ENCODE data around the gene PROZ. TPM values are rescaled to one million over a fixed set of nuclear protein-coding genes. Genes with fewer than 3 reads are reported as not detected.

PROZ gene
- total RNA-seq, 2 experiments from 2014 or later = not detected

DNA sequence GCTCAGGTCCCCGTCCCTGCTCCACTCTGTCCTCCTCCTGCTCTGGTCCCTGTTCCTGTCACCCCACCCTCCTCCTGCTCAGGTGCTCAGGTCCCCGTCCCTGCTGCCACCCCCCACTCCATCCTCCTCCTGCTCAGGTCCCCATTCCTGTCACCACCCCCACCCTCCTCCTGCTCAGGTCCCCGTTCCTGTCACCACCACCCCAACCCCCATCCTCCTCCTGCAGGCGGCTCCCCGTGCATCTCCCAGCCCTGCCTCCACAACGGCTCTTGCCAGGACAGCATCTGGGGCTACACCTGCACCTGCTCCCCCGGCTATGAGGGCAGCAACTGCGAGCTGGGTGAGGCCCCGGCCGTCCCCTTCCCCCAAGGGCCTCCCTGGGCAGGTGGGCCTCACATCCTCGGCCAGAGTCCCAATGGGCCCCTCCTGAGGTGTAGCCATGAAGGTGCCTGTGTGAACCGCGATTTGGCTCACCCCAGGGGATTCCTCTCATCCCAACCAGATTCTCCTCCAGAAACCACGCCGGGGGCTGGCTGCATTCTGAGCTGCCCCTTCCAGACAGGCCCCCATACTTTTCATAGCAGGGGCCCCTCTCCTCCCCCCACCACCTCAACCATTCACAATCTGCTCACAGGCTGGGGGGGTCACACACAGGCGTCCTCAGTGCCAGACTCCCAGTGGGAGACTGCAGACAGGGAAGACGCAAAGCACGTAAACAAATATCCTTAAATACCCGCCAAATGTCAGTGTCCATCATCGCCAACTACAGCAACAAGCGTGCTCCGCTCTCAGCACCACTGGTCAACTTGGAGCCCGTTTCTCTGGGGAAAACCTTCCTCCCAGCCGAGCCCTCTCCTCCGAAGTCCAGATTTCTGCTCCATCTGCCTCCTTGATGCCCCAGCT lies 4.6 kb downstream of the PROZ start:
- peaks cover 30% of the 10 kb centered on the region for H3K4me1 Mint-ChIP-seq (ENCODE audit: low read depth)
- H3K27ac Mint-ChIP-seq = peak overlapping the region; percentile 48
- H3K36me3 Mint-ChIP-seq (ENCODE audit: low read depth) = peaks cover 6% of the 10 kb centered on the region
- intact Hi-C loops (cut with micrococcal nuclease) = no loop called here
- TF ChIP-seq, protein P1, sequence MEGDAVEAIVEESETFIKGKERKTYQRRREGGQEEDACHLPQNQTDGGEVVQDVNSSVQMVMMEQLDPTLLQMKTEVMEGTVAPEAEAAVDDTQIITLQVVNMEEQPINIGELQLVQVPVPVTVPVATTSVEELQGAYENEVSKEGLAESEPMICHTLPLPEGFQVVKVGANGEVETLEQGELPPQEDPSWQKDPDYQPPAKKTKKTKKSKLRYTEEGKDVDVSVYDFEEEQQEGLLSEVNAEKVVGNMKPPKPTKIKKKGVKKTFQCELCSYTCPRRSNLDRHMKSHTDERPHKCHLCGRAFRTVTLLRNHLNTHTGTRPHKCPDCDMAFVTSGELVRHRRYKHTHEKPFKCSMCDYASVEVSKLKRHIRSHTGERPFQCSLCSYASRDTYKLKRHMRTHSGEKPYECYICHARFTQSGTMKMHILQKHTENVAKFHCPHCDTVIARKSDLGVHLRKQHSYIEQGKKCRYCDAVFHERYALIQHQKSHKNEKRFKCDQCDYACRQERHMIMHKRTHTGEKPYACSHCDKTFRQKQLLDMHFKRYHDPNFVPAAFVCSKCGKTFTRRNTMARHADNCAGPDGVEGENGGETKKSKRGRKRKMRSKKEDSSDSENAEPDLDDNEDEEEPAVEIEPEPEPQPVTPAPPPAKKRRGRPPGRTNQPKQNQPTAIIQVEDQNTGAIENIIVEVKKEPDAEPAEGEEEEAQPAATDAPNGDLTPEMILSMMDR (IDR thresholded peaks at IDR 0.05) = no peak
- CTCF ChIA-PET = no interaction called here
- peaks cover 2% of the 10 kb centered on the region for H3K9me3 Mint-ChIP-seq
- DNase-seq = peak; percentile 35
- POLR2A ChIA-PET = interaction anchor here (0.7 kb wide), 1 partner anchor 11 kb away, joined by 5 read pairs; no protein-coding TSS in a partner anchor
- H3K27me3 Mint-ChIP-seq = no peaks in the 10 kb centered on the region
- ATAC-seq = peak; percentile 47
- H3K4me3 Mint-ChIP-seq = no peak overlapping the region

DNA sequence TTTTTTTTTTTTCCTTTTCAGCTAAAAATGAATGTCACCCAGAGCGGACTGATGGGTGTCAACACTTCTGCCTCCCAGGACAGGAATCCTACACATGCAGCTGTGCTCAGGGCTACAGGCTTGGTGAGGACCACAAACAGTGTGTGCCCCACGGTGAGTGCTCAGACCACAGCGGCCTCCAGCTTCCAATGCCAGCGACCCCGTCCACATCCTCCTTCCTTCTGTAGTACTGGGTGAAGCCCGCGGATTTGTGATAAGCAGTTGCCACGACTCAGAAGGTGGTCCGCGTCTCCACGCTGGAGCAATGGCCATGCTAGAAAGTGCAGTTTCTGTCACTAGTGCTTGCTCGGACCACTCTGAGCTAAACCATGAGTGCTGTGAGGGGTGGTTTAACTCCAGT lies 6.0 kb downstream of the PROZ start:
- Mint-ChIP-seq H3K4me1 (ENCODE audit: low read depth) (peaks cover 30% of the 10 kb centered on the region), H3K27ac (no peak overlapping the region), H3K36me3 (ENCODE audit: low read depth) (peaks cover 18% of the 10 kb centered on the region), H3K9me3 (peaks cover 2% of the 10 kb centered on the region), H3K4me3 (no peak overlapping the region), H3K27me3 (no peaks in the 10 kb centered on the region)
- no peak for ATAC-seq
- TF ChIP-seq, protein P1 (IDR thresholded peaks at IDR 0.05) = no peak
- intact Hi-C loops (cut with micrococcal nuclease) = no loop called here
- no peak for DNase-seq
- CTCF ChIA-PET = no interaction called here
- POLR2A ChIA-PET = no interaction called here

DNA sequence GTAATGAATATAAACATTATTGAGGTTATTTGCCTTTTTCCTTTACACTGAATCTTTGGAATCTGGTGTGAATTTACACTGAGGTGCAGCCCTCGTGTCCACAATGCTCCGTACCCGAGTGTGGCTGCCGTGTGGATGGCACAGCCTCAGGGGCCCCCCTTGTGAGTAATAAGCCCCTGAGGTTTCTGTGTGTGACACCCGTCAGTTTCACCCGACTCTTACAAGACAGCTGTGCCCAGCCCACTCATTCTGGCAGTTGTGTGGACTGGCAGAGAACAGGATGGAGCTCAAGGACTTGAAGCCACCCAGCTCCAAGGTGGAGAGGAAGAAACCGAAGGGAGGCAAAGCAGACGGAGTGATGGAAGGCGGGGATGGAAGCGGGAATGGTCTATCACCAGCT lies 7.8 kb downstream of the PROZ start:
- Mint-ChIP-seq H3K9me3 (peaks cover 2% of the 10 kb centered on the region), H3K27ac (no peak overlapping the region), H3K27me3 (no peaks in the 10 kb centered on the region), H3K4me1 (ENCODE audit: low read depth) (peaks cover 26% of the 10 kb centered on the region), H3K4me3 (no peak overlapping the region), H3K36me3 (ENCODE audit: low read depth) (peaks cover 25% of the 10 kb centered on the region)
- CTCF ChIA-PET = interaction anchor here (0.9 kb wide), 1 partner anchor 14 kb away, joined by 3 read pairs; no protein-coding TSS in a partner anchor
- intact Hi-C loops (cut with micrococcal nuclease) = no loop called here
- peak; percentile 70 for DNase-seq
- POLR2A ChIA-PET = interaction anchor here (1.0 kb wide), 1 partner anchor 16 kb away, joined by 3 read pairs; no protein-coding TSS in a partner anchor
- peak; percentile 76 for ATAC-seq
- TF ChIP-seq, protein P1 (IDR thresholded peaks at IDR 0.05) = no peak

DNA sequence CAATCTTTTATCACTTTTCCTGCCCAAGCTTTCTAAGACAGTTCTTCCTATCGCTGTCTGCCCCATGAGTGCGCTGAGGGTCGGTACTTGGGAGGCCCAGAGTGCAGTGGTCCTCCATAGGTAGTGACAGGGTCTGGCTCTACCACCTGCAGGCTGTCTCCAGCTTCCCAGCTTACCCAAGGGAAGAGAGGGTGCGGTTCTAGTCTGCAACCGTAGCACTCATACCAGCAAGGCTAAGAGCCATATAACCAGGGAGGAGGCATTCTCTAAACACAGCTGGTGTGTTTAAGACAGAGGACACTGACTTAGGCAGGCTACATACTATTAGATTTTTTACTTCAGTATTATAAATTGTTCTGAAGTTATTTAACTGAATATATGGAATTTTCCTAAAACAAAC lies 8.2 kb downstream of the PROZ start:
- ATAC-seq = no peak
- H3K27ac Mint-ChIP-seq = no peak overlapping the region

More for the DNA sequence above, 8.2 kb downstream of the PROZ start:
- H3K9me3 Mint-ChIP-seq = peaks cover 2% of the 10 kb centered on the region
- H3K27me3 Mint-ChIP-seq = no peaks in the 10 kb centered on the region
- ChIA-PET POLR2A (interaction anchor here (1.0 kb wide), 1 partner anchor 15 kb away, joined by 3 read pairs; no protein-coding TSS in a partner anchor), CTCF (interaction anchor here (0.9 kb wide), 1 partner anchor 14 kb away, joined by 3 read pairs; no protein-coding TSS in a partner anchor)
- TF ChIP-seq, protein P1 (IDR thresholded peaks at IDR 0.05) = no peak
- DNase-seq = no peak
- intact Hi-C loops (cut with micrococcal nuclease) = no loop called here
- H3K4me3 Mint-ChIP-seq = no peak overlapping the region
- peaks cover 23% of the 10 kb centered on the region for H3K4me1 Mint-ChIP-seq (ENCODE audit: low read depth)
- H3K36me3 Mint-ChIP-seq (ENCODE audit: low read depth) = peaks cover 25% of the 10 kb centered on the region

Measured in activated CD8-positive, alpha-beta T cell treated with anti-CD3 and anti-CD28 coated beads for 36 hours (primary cell).